ENCODE data around the gene ADORA2A.
A peak's percentile ranks its signal among the peaks of the same experiment; 100 is the strongest.

Gene ADORA2A

DNA sequence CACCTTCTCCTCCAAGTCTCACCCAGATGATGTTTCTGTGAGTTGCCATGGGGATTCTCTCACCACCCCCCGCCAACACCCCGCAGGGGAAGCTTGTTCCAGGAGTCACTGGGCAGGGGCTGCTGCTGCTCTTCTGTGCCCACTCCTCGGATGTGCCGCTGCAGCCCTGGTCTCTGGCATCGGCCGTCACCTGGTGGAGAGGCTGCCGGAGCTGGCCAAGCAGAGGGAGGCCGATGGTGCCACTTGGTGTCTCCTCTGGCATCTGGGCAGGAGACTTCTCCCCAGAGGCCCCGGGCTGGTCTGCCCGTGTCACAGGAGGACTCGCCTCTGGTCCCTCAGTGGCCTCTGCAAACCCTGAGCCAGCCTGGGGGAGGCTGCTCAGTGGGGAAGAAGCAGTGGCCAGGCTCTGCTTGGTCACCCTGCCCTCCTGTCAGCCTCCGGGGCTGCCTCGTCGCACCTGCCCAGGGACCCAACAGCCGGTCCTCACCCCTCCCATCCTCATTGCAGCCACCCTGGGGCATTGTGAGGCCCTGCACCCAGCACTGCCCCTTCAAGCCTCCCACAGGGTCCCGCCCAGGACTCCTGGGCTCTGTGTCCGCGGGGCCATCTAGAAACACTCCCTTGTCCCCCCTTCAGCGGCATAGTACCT, 424 bp upstream of the ADORA2A start:
- no peaks in the 10 kb centered on the region for H3K4me1 ChIP-seq (ENCODE audit: control insufficient read depth, insufficient read depth, low read length, unreplicated experiment)
- H3K27me3 ChIP-seq (ENCODE audit: insufficient read depth, low read length): peaks cover 9% of the 10 kb centered on the region; the same call in 1 of the 2 replicates
- no peaks in the 10 kb centered on the region for H3K79me2 ChIP-seq (ENCODE audit: control insufficient read depth, insufficient read depth, low read length, unreplicated experiment)
- H3K27ac ChIP-seq (ENCODE audit: low read depth, low read length): no peak overlapping the region
- no peak overlapping the region for H2AFZ ChIP-seq (ENCODE audit: low read length, unreplicated experiment)
- no peaks in the 10 kb centered on the region for H3K36me3 ChIP-seq (ENCODE audit: insufficient read depth, low read length)
- H3K4me3 ChIP-seq (ENCODE audit: low read depth, low read length): no peak overlapping the region

DNA sequence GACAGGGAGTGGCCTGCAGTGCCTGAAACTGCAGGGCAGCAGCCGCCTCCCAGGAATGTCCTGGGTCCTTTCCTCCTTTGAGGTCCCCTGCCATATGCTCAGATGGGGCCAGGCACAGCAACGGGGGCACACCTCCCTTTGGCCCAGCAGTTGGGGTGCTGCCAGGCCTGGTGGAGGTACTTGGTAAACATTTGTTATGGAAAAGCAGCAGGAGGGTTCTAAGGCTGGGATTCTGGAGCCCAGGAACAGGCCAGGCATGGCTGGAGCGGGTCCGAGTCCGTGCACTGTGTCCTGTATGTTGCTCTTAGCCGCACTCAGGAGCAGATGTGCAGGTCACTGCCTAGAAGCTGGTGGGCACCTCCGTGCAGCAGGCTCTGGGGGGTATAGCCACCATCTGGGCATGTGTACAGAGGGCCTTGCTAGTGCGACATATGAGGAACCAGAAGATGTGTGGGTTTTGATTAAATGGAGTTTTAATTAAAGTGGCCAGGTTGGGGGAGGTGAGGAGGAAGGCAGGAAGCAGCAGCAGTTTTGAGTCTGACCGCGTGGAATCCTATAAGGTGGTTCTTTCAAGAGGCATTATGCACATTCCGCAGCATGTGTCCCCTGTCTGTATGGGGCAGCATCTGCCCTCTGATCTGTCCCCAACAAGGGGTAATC, 1.5 kb downstream of the ADORA2A start:
- H3K27ac ChIP-seq (ENCODE audit: low read depth, low read length): no peak overlapping the region
- peaks cover 9% of the 10 kb centered on the region; the same call in 1 of the 2 replicates for H3K27me3 ChIP-seq (ENCODE audit: insufficient read depth, low read length)
- H3K4me3 ChIP-seq (ENCODE audit: low read depth, low read length): no peak overlapping the region
- H3K4me1 ChIP-seq (ENCODE audit: control insufficient read depth, insufficient read depth, low read length, unreplicated experiment): peaks cover 6% of the 10 kb centered on the region
- no peaks in the 10 kb centered on the region for H3K79me2 ChIP-seq (ENCODE audit: control insufficient read depth, insufficient read depth, low read length, unreplicated experiment)
- H2AFZ ChIP-seq (ENCODE audit: low read length, unreplicated experiment): no peak overlapping the region
- no peaks in the 10 kb centered on the region for H3K36me3 ChIP-seq (ENCODE audit: insufficient read depth, low read length)

DNA sequence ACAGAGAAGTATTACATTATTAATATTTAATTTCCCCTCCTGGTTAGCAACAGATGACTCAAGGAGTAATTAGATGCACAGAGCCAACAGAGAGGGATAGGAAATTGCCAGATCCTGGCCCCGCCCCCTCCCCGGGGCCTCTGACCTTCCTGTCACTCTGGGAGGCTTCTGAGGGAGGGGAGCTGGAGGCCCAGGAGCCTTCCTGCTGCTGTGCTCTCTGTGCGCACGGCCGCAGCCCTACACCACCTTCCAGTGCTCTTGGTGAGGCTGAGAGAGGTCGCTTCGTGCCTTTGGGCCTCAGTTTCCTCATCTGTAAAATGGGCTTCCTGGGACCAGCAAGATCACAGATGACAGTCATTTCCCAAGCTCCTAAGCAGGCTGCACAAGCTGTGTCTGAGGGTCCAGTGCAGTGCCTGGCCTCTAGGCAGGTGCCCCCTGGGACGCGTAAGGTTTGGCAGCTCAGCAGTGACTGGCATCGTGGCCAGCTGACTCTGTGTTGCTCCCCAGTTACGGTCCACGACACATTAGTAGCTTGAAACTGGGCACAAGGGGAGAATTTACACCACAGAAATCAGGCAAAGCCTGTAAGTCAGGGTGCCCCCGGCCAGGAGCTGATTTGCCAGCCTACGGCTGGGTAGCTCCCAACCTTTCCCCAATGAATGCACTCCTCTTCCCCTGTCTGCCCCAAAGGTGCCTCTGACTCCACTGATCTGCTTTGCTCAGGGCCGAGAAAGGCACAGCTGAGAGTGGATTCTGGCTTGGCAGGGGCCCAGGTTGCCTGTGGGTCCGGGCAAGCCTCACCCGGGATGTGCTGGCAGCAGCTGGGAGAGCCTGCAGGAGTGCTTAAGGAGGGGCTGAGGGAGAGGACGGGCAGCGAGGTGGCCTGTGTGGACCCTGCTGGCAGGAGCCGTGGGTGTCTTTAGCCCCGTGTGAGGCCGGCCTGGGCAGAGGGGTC, 2.3 kb downstream of the ADORA2A start:
- Histone ChIP-seq H3K4me3 (ENCODE audit: low read depth, low read length) (no peak overlapping the region), H3K36me3 (ENCODE audit: insufficient read depth, low read length) (no peaks in the 10 kb centered on the region), H3K27ac (ENCODE audit: low read depth, low read length) (no peak overlapping the region), H3K79me2 (ENCODE audit: control insufficient read depth, insufficient read depth, low read length, unreplicated experiment) (no peaks in the 10 kb centered on the region), H3K4me1 (ENCODE audit: control insufficient read depth, insufficient read depth, low read length, unreplicated experiment) (peaks cover 14% of the 10 kb centered on the region), H2AFZ (ENCODE audit: low read length, unreplicated experiment) (no peak overlapping the region), H3K27me3 (ENCODE audit: insufficient read depth, low read length) (peaks cover 3% of the 10 kb centered on the region; the same call in 1 of the 2 replicates)

DNA sequence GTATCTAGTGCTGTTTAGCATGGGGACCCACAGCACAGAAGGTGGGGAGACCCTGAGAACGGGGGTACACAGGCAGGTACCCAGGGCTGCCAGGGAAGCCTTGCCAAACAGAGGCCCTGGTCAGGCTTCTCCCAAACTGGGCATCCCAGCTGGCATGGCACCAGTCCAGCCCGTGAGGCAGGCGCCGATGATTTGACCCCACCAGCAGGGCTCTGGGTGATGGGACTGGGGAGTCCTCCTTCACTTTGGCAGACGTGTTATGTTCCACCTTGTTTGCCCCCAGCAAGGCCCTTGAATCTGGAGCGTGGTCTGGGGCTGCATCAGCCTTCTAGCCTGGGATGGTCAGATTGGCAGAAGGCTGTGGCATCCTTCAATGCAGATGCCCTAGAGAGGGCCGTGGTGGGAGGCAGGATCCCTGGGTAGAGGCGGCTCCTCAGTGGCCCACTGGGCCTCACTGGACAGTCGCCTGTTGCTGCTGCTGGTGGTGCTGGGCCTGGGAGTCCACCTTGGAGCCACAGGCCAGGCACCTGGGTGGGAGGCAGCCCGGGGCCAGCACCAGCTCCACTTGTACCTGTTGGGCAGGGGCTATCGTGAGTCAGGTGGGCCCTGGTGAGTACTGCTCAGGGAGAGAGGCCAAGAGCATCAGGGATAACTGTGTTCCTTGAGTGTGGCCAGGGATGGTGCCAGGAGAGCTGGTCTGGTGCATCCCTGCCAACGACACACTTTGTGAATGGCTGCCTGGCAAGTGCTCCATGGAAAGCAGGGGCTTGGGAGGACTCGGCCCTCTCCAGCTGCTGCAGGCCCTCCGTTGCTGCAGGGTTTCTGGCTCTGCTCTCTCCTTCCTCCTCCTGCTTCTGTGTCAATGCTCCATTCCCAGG, 3.3 kb downstream of the ADORA2A start:
- Histone ChIP-seq H3K36me3 (ENCODE audit: insufficient read depth, low read length) (no peaks in the 10 kb centered on the region), H3K79me2 (ENCODE audit: control insufficient read depth, insufficient read depth, low read length, unreplicated experiment) (no peaks in the 10 kb centered on the region), H3K27ac (ENCODE audit: low read depth, low read length) (no peak overlapping the region), H2AFZ (ENCODE audit: low read length, unreplicated experiment) (no peak overlapping the region), H3K27me3 (ENCODE audit: insufficient read depth, low read length) (no peaks in the 10 kb centered on the region), H3K4me3 (ENCODE audit: low read depth, low read length) (no peak overlapping the region), H3K4me1 (ENCODE audit: control insufficient read depth, insufficient read depth, low read length, unreplicated experiment) (peaks cover 20% of the 10 kb centered on the region)

DNA sequence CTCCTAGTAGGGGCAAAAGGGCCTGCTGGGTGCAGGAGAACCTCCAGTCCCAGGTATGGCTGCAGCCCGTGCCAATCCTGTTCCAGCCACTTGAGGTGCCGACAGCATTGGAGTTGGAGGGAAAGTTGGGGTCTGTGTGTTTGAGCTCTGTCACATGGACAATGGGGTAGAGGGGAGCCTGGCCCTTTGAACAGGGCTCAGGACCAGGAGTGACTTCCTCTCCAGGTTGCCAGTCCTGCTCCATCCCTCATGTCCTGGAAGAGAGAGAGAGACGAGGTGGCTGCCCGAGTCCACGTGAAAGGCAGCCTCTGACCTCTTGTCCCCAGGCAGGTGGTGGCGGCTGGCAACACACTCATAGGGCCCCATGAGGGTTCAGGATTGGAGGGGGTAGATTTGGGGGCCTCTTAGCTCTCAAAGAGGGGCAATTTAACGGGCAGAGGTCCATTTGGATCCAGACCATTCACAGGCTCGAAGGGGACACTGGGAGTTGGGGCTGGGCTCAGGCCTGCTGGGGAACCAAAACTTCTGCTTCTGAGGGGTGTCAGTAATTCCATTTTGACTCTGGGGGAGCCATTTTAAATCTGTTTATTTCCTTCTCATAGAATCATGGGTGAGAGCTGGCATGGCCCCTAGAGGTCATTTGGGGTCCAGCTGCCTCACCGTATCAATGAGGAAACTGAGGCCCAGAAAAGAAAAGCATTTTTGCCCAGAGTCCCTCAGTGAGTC, 4.1 kb downstream of the ADORA2A start:
- Histone ChIP-seq H3K4me3 (ENCODE audit: low read depth, low read length) (no peak overlapping the region), H2AFZ (ENCODE audit: low read length, unreplicated experiment) (no peak overlapping the region), H3K79me2 (ENCODE audit: control insufficient read depth, insufficient read depth, low read length, unreplicated experiment) (no peaks in the 10 kb centered on the region), H3K27ac (ENCODE audit: low read depth, low read length) (no peak overlapping the region), H3K4me1 (ENCODE audit: control insufficient read depth, insufficient read depth, low read length, unreplicated experiment) (peaks cover 21% of the 10 kb centered on the region), H3K27me3 (ENCODE audit: insufficient read depth, low read length) (no peaks in the 10 kb centered on the region), H3K36me3 (ENCODE audit: insufficient read depth, low read length) (no peaks in the 10 kb centered on the region)

DNA sequence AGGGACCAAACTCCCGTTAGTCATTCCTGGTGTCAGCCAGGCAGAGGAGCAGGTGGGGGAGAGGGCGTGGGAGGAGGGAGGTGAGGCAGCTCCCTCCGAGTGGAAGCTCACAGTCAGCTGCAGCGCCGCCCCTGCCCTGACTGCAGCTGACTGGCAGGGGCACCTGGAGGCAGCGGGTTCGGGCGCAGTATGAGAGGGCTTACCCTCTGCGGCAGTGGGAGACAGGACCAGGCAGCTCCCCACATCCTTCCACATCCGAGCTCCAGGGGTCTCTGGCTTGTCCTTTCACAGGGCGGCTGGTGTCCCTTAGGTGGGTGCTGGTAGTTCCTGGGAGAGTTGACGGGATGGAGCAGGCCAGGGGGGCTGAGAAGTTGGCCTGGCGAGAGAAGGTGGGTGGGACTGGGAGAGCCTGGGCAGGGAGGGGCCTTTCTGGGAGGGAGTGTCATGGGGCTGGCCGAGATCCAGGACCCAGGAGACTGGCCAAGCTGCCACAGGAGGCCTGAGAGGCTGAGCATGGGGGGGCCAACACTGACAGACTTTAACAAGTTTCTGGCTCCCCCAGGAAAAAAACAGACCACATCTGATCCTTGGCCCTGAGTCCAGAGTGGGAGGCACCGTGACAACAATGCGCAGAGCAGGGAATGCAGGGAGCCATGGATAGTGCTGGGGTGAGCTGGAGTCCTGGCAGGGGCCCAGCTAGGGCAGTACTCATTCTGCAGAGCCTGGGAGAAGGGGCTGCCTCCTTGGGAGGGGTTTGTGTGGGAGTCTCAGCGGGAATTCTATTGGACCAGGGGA, 4.9 kb downstream of the ADORA2A start:
- Histone ChIP-seq H3K27me3 (ENCODE audit: insufficient read depth, low read length) (no peaks in the 10 kb centered on the region), H3K36me3 (ENCODE audit: insufficient read depth, low read length) (no peaks in the 10 kb centered on the region), H3K79me2 (ENCODE audit: control insufficient read depth, insufficient read depth, low read length, unreplicated experiment) (no peaks in the 10 kb centered on the region), H3K4me3 (ENCODE audit: low read depth, low read length) (no peak overlapping the region), H3K4me1 (ENCODE audit: control insufficient read depth, insufficient read depth, low read length, unreplicated experiment) (peaks cover 21% of the 10 kb centered on the region), H2AFZ (ENCODE audit: low read length, unreplicated experiment) (no peak overlapping the region), H3K27ac (ENCODE audit: low read depth, low read length) (no peak overlapping the region)

DNA sequence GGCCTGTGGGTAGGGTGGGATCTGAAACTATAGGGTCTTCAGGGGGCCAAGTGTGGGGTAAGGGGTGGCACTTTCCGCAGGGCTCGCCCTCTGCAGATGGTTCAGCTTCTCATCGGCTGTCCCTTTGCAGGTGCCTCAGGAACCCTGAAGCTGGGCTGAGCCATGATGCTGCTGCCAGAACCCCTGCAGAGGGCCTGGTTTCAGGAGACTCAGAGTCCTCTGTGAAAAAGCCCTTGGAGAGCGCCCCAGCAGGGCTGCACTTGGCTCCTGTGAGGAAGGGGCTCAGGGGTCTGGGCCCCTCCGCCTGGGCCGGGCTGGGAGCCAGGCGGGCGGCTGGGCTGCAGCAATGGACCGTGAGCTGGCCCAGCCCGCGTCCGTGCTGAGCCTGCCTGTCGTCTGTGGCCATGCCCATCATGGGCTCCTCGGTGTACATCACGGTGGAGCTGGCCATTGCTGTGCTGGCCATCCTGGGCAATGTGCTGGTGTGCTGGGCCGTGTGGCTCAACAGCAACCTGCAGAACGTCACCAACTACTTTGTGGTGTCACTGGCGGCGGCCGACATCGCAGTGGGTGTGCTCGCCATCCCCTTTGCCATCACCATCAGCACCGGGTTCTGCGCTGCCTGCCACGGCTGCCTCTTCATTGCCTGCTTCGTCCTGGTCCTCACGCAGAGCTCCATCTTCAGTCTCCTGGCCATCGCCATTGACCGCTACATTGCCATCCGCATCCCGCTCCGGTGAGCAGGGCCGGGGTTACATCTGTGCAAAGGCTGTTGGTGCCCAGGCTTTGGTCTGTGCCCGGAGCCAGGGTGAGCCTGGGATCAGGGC, 5.8 kb downstream of the ADORA2A start:
- no peaks in the 10 kb centered on the region for H3K36me3 ChIP-seq (ENCODE audit: insufficient read depth, low read length)
- no peak overlapping the region for H2AFZ ChIP-seq (ENCODE audit: low read length, unreplicated experiment)
- no peak overlapping the region for H3K4me3 ChIP-seq (ENCODE audit: low read depth, low read length)
- H3K4me1 ChIP-seq (ENCODE audit: control insufficient read depth, insufficient read depth, low read length, unreplicated experiment): peaks cover 21% of the 10 kb centered on the region
- no peaks in the 10 kb centered on the region for H3K79me2 ChIP-seq (ENCODE audit: control insufficient read depth, insufficient read depth, low read length, unreplicated experiment)
- H3K27ac ChIP-seq (ENCODE audit: low read depth, low read length): no peak overlapping the region
- H3K27me3 ChIP-seq (ENCODE audit: insufficient read depth, low read length): no peaks in the 10 kb centered on the region

DNA sequence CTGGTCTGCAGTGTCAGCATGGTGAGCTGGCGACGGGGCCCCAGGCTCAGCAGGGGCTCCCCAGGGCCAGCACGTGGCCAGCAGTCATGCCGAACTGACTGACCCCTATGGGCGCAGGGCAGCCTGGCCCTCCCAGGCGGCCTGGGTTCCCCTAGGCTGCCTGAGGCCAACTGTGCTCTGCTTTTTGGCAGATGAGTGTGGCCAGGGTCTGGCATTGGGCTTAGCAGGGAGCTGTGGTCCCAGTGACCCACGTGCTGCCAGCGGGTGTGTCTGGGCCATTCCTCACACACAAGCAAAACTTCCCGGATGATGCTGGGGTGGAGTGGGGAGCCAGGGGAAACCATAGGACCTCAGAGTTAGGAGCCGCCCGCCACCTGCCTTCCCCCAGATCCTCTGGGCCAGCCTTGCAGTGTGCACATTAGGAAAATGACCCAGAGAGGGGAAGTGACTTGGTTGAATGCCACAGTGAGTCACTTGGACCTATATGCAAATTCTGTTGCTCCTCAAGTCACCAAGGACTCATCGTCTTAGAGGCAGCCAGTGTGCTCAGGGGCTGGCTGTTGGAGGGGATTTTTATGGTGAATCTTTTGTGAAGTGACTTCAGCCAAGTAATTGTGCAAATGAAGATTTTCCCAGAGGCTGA, 6.5 kb downstream of the ADORA2A start:
- Histone ChIP-seq H3K36me3 (ENCODE audit: insufficient read depth, low read length) (no peaks in the 10 kb centered on the region), H3K79me2 (ENCODE audit: control insufficient read depth, insufficient read depth, low read length, unreplicated experiment) (no peaks in the 10 kb centered on the region), H3K27me3 (ENCODE audit: insufficient read depth, low read length) (no peaks in the 10 kb centered on the region), H3K4me1 (ENCODE audit: control insufficient read depth, insufficient read depth, low read length, unreplicated experiment) (peaks cover 21% of the 10 kb centered on the region), H3K27ac (ENCODE audit: low read depth, low read length) (peak overlapping the region; percentile 56; the same call in 1 of the 2 replicates), H2AFZ (ENCODE audit: low read length, unreplicated experiment) (no peak overlapping the region), H3K4me3 (ENCODE audit: low read depth, low read length) (no peak overlapping the region)

Measured in ACC112 (cell line).